Measurements from ENCODE around the gene SH3RF3.

The SH3RF3 gene

GRCh38 chr2:109313343-109313742, 184.3 kb downstream of the SH3RF3 start:
- DNase-seq = no peak

- DNase-seq = no peak
Observed at GRCh38 chr2:109316091-109316490, 187.1 kb downstream of the SH3RF3 start.

- no peak for DNase-seq
Observed at GRCh38 chr2:109317471-109318095, 188.6 kb downstream of the SH3RF3 start.

GRCh38 chr2:109318150-109318948, 189.3 kb downstream of the SH3RF3 start:
- DNase-seq = peak; percentile 92

- no peak for DNase-seq
Observed at GRCh38 chr2:109318949-109319342, 189.9 kb downstream of the SH3RF3 start.

GRCh38 chr2:109320195-109320922, 191.4 kb downstream of the SH3RF3 start:
- DNase-seq = no peak

GRCh38 chr2:109321570-109321969, 192.6 kb downstream of the SH3RF3 start:
- peak; percentile 55 for DNase-seq

GRCh38 chr2:109322111-109322510, 193.1 kb downstream of the SH3RF3 start:
- peak; percentile 92 for DNase-seq

GRCh38 chr2:109322641-109323040, 193.6 kb downstream of the SH3RF3 start:
- DNase-seq = no peak

- DNase-seq = peak; percentile 96
Observed at GRCh38 chr2:109324861-109325260, 195.9 kb downstream of the SH3RF3 start.

GRCh38 chr2:109325570-109325969, 196.6 kb downstream of the SH3RF3 start:
- no peak for DNase-seq

GRCh38 chr2:109326306-109326705, 197.3 kb downstream of the SH3RF3 start:
- no peak for DNase-seq

- peak; percentile 92 for DNase-seq
Observed at GRCh38 chr2:109330056-109330455, 201.1 kb downstream of the SH3RF3 start.

GRCh38 chr2:109331081-109331480, 202.1 kb downstream of the SH3RF3 start:
- no peak for DNase-seq

GRCh38 chr2:109331896-109332848, 203.2 kb downstream of the SH3RF3 start:
- DNase-seq = peak; percentile 94

- no peak for DNase-seq
Observed at GRCh38 chr2:109332880-109333279, 203.9 kb downstream of the SH3RF3 start.

- no peak for DNase-seq
Observed at GRCh38 chr2:109333414-109334210, 204.6 kb downstream of the SH3RF3 start.

- peak; percentile 81 for DNase-seq
Observed at GRCh38 chr2:109335631-109336176, 206.7 kb downstream of the SH3RF3 start.

GRCh38 chr2:109336296-109336695, 207.3 kb downstream of the SH3RF3 start:
- DNase-seq = no peak

- no peak for DNase-seq
Observed at GRCh38 chr2:109337221-109337620, 208.2 kb downstream of the SH3RF3 start.

GRCh38 chr2:109339519-109339966, 210.5 kb downstream of the SH3RF3 start:
- DNase-seq = peak; percentile 54

All from fibroblast of skin of scalp (primary cell).